Measurements from ENCODE around the gene APRT. TPM values are rescaled to one million over a fixed set of nuclear protein-coding genes. Genes with fewer than 3 reads are reported as not detected.

Gene APRT
- total and polyA plus RNA-seq, 9 of the 15 experiments (the other 6 are each of a cell fraction or from before 2014, with no cell fraction given): 41.7 to 409 (median 146) TPM

- TF ChIP-seq GMEB1 (CRISPR knock-in tag; IDR thresholded peaks at IDR 0.05) (no peak), TCF3 (CRISPR knock-in tag; IDR thresholded peaks at IDR 0.05) (no peak), SAFB (IDR thresholded peaks at IDR 0.05; ENCODE audit: borderline replicate concordance, low read depth, low read length) (no peak), MAX (CRISPR knock-in tag; IDR thresholded peaks at IDR 0.05) (peak; percentile 27; the same call in 1 of the 2 replicates), MTA3 (IDR thresholded peaks at IDR 0.05; ENCODE audit: borderline replicate concordance) (no peak), CBX5 (IDR thresholded peaks at IDR 0.05; ENCODE audit: borderline replicate concordance, low read depth) (no peak), ETV1 (tag; conservative IDR thresholded peaks at IDR 0.05; ENCODE audit: low read depth) (no peak), SP1 (CRISPR knock-in tag; IDR thresholded peaks at IDR 0.05) (0 out of 2 replicates have a peak, but pooled peaks have one; percentile 18), HSF4 (CRISPR knock-in tag; IDR thresholded peaks at IDR 0.05; ENCODE audit: borderline replicate concordance) (0 out of 2 replicates have a peak, but pooled peaks have one; percentile 36), POLR2G (IDR thresholded peaks at IDR 0.05; ENCODE audit: low read depth, low read length) (peak; percentile 77), HDAC1 (IDR thresholded peaks at IDR 0.05) (peak in 1 of 2 experiments; percentile 79; a peak in 2 of 4 replicates), OTX1 (CRISPR knock-in tag; IDR thresholded peaks at IDR 0.05) (no peak), E2F6 (IDR thresholded peaks at IDR 0.05; ENCODE audit: borderline replicate concordance in 1 of 2, extremely low read depth in 1 of 2, insufficient read depth in 1 of 2, insufficient read length in 1 of 2, low read depth in 1 of 2, low read length in 1 of 2, poor library complexity in 1 of 2, severe bottlenecking in 1 of 2) (peak in 1 of 2 experiments; percentile 58), SNAPC5 (CRISPR knock-in tag; IDR thresholded peaks at IDR 0.05) (no peak)
- TF ChIP-seq, protein P1, sequence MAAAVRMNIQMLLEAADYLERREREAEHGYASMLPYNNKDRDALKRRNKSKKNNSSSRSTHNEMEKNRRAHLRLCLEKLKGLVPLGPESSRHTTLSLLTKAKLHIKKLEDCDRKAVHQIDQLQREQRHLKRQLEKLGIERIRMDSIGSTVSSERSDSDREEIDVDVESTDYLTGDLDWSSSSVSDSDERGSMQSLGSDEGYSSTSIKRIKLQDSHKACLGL (CRISPR knock-in tag; IDR thresholded peaks at IDR 0.05; ENCODE audit: borderline replicate concordance, poor library complexity, severe bottlenecking): peak; percentile 46
- TF ChIP-seq, protein P2, sequence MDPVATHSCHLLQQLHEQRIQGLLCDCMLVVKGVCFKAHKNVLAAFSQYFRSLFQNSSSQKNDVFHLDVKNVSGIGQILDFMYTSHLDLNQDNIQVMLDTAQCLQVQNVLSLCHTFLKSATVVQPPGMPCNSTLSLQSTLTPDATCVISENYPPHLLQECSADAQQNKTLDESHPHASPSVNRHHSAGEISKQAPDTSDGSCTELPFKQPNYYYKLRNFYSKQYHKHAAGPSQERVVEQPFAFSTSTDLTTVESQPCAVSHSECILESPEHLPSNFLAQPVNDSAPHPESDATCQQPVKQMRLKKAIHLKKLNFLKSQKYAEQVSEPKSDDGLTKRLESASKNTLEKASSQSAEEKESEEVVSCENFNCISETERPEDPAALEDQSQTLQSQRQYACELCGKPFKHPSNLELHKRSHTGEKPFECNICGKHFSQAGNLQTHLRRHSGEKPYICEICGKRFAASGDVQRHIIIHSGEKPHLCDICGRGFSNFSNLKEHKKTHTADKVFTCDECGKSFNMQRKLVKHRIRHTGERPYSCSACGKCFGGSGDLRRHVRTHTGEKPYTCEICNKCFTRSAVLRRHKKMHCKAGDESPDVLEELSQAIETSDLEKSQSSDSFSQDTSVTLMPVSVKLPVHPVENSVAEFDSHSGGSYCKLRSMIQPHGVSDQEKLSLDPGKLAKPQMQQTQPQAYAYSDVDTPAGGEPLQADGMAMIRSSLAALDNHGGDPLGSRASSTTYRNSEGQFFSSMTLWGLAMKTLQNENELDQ (CRISPR knock-in tag; IDR thresholded peaks at IDR 0.05; ENCODE audit: borderline replicate concordance): no peak
Observed at GRCh38 chr16:88769617-88770460, 41.9 kb downstream of the APRT start (continued).
